PC-9 (cell line): ENCODE measurements around the gene CCL19. TPM values are rescaled to one million over a fixed set of nuclear protein-coding genes. Genes with fewer than 3 reads are reported as not detected.

Experiments used
- BruUV-seq: library from RNA; stranded (reverse); fragments of 400-500 nt; replicated peaks from 2 replicates; lab custom pipeline; 2021; lab: Mats Ljungman, UMichigan
- CTCF ChIA-PET: fragments of 300-600 bp; sonication (Branson Sonifier 250); formaldehyde crosslinking; loops from one replicate; lab custom pipeline; 2022; ENCODE audit warnings: antibody characterized with exemption; lab: Charles Lee
- POLR2A ChIA-PET: fragments of 300-600 bp; sonication (Branson Sonifier 250); formaldehyde crosslinking; loops from one replicate; lab custom pipeline; 2022; ENCODE audit warnings: antibody characterized with exemption; ENCODE audit not compliant: unreplicated experiment; lab: Charles Lee
- DNase-seq, 2 experiments: peaks; one replicate each; pipeline versions ENCODE4 v3.0.0 to v3.0.0-alpha.2; 2015 to 2022; ENCODE audit warnings: mixed read lengths in 1 of 2
- H2AFZ ChIP-seq: fragments of 200-600 bp; sonication (generic); 2 replicates; pipeline ENCODE4 v1.8.1; 2017; ENCODE audit warnings: antibody characterized with exemption
- H3F3A ChIP-seq: fragments of 200-600 bp; sonication (generic); 2 replicates; pipeline ENCODE4 v1.8.1; 2017; ENCODE audit warnings: antibody characterized with exemption, mild to moderate bottlenecking, low read depth; ENCODE audit not compliant: insufficient read depth
- H3K27ac ChIP-seq: fragments of 200-600 bp; sonication (generic); 2 replicates; pipeline ENCODE4 v1.6.1; 2016; ENCODE audit warnings: mixed run types
- H3K27me3 ChIP-seq: fragments of 200-600 bp; sonication (generic); 2 replicates; pipeline ENCODE4 v1.6.1; 2016; ENCODE audit warnings: low read depth, mixed run types; ENCODE audit not compliant: insufficient read depth
- H3K36me3 ChIP-seq: fragments of 200-600 bp; sonication (generic); 2 replicates; pipeline ENCODE4 v1.6.1; 2016; ENCODE audit warnings: low read depth, mixed run types
- H3K4me1 ChIP-seq: fragments of 200-600 bp; sonication (generic); replicated peaks from 2 replicates; pipeline ENCODE4 v1.6.1; 2016; ENCODE audit warnings: mixed run types; ENCODE audit not compliant: insufficient read depth
- H3K4me2 ChIP-seq: fragments of 200-600 bp; sonication (generic); 2 replicates; pipeline ENCODE4 v1.6.1; 2017; ENCODE audit warnings: mixed run types
- H3K4me3 ChIP-seq: fragments of 200-600 bp; sonication (generic); 2 replicates; pipeline ENCODE4 v1.6.1; 2016; ENCODE audit warnings: mixed run types
- H3K79me2 ChIP-seq: fragments of 200-600 bp; sonication (generic); 2 replicates; pipeline ENCODE4 v1.6.1; 2017; ENCODE audit warnings: low read depth, mixed run types
- H3K9me2 ChIP-seq: fragments of 200-600 bp; sonication (generic); 2 replicates; pipeline ENCODE4 v1.8.1; 2017; ENCODE audit warnings: mild to moderate bottlenecking; ENCODE audit not compliant: insufficient read depth
- H3K9me3 ChIP-seq: fragments of 200-600 bp; sonication (generic); 2 replicates; pipeline ENCODE4 v1.8.1; 2016; ENCODE audit warnings: low read depth; ENCODE audit not compliant: insufficient read depth
- H4K20me1 ChIP-seq: fragments of 200-600 bp; sonication (generic); 2 replicates; pipeline ENCODE4 v1.8.1; 2017; ENCODE audit not compliant: insufficient read depth
- EZH2 ChIP-seq: fragments of 200-600 bp; sonication (generic); IDR thresholded peaks from 2 replicates; pipeline ENCODE4 v1.8.0; 2017; ENCODE audit warnings: antibody characterized with exemption, low read depth
- intact Hi-C: fragments of 100-400 bp; cut with micrococcal nuclease; formaldehyde crosslinking; loops from one replicate; pipeline ENCODE4 v1.10.0; 2022; ENCODE audit not compliant: unreplicated experiment
- total RNA-seq: library from RNA; stranded (reverse); gene quantifications from 2 replicates; pipeline ENCODE4 v1.2.3, GENCODE V29; 2021
- TF ChIP-seq, protein P1 (sequence below): fragments of 200-600 bp; sonication (generic); conservative IDR thresholded peaks from 2 replicates; pipeline ENCODE4 v1.6.1; 2017; ENCODE audit warnings: mixed run types, antibody characterized with exemption, mild to moderate bottlenecking, moderate library complexity

The CCL19 gene
- total RNA-seq, 1 experiment from 2014 or later, result not detected

DNA sequence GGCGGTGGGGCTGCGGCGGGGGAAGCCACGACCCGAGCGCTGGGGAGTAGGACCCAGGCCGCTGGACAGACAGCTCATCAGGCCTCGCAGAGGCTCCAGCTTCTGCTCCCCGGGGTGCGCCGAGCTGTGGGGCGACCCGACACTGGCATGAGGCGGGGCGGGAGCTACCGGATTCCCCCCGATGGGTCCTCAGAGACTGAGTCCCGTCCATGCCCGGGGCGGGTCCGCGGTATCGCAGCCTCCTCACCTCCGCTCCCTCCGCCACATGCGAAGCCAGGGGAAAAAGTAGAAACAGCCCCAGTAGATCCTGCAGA, 26.1 kb downstream of the CCL19 start:
- POLR2A ChIA-PET, result interaction anchor here (0.5 to 0.7 kb wide), 5 partner anchors 15 to 1167 kb away, joined by 3 to 5 read pairs (median 3); no protein-coding TSS in a partner anchor
- no peak for DNase-seq
- Histone ChIP-seq H3K27ac (no peak overlapping the region), H3K79me2 (no peaks in the 10 kb centered on the region), H3K36me3 (no peaks in the 10 kb centered on the region), H3K9me2 (no peaks in the 10 kb centered on the region), H3K4me2 (peak overlapping the region; percentile 55), H4K20me1 (no peaks in the 10 kb centered on the region), H3K4me3 (no peak overlapping the region; the same call in 1 of the 2 replicates), H3F3A (peaks cover 4% of the 10 kb centered on the region; the same call in 1 of the 2 replicates), H2AFZ (no peak overlapping the region), H3K27me3 (no peaks in the 10 kb centered on the region), H3K4me1 (no peaks in the 10 kb centered on the region), H3K9me3 (no peaks in the 10 kb centered on the region)
- TF ChIP-seq, protein P1, sequence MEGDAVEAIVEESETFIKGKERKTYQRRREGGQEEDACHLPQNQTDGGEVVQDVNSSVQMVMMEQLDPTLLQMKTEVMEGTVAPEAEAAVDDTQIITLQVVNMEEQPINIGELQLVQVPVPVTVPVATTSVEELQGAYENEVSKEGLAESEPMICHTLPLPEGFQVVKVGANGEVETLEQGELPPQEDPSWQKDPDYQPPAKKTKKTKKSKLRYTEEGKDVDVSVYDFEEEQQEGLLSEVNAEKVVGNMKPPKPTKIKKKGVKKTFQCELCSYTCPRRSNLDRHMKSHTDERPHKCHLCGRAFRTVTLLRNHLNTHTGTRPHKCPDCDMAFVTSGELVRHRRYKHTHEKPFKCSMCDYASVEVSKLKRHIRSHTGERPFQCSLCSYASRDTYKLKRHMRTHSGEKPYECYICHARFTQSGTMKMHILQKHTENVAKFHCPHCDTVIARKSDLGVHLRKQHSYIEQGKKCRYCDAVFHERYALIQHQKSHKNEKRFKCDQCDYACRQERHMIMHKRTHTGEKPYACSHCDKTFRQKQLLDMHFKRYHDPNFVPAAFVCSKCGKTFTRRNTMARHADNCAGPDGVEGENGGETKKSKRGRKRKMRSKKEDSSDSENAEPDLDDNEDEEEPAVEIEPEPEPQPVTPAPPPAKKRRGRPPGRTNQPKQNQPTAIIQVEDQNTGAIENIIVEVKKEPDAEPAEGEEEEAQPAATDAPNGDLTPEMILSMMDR, result no peak
- TF ChIP-seq EZH2, result no peak
- BruUV-seq, result no TSS peak
- intact Hi-C loops, result loop anchor here (2.0 to 5.0 kb wide), 2 partner anchors 18 to 447 kb away; partner anchors contain the start of gene GALT
- CTCF ChIA-PET, result interaction anchor here (0.7 to 1.2 kb wide), 3 partner anchors 31 to 402 kb away, joined by 3 to 4 read pairs (median 3); no protein-coding TSS in a partner anchor

DNA sequence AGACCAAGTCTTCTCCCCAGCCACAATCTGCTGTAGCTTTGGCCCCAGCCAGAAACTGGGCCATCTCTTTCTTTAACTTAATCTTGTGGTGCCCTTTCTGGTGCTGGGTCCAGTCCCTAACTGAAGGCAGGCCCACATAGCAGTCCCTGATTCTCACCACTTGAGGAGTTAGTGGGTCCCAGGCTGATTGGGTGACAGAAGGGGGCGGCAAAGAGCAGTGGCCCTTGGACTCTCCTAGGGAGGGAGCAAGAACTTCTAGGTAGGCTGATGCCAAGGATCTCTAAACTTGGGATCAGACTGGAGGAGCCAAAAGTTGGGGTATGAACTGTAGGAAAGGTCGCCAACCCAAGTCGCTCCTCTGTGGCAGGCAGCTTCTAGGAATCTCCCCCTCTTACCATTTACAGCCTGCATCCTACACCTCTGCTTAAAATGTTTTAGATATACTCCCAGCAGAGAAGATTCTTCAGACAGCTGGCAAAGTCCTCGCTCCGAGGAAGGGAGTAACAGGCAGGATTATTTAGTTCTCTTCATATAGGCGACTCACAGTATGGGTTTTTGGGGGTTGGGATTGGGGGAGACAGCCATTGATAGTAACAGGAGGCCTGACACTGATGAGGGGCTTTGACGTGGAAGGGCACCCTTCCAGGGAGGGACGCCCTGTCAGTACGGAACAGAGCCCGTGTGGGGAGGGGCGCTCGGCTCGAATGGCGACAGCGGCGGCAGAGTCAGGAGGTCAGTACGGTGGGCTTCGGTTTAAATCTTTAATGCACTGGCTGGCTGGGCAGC, 26.6 kb downstream of the CCL19 start:
- H3K27me3 ChIP-seq, result no peaks in the 10 kb centered on the region
- H3K9me2 ChIP-seq, result no peaks in the 10 kb centered on the region
- CTCF ChIA-PET, result interaction anchor here (0.7 to 1.2 kb wide), 2 partner anchors 30 to 71 kb away, joined by 3 to 4 read pairs; no protein-coding TSS in a partner anchor
- no peaks in the 10 kb centered on the region for H3K9me3 ChIP-seq
- no peak overlapping the region for H2AFZ ChIP-seq
- peaks cover 4% of the 10 kb centered on the region; the same call in 1 of the 2 replicates for H3F3A ChIP-seq
- peak in 1 of 2 experiments; percentile 49 for DNase-seq
- no peaks in the 10 kb centered on the region for H3K79me2 ChIP-seq
- no peak overlapping the region for H3K27ac ChIP-seq
- POLR2A ChIA-PET, result interaction anchor here (0.5 kb wide), 1 partner anchor 620 kb away, joined by 3 read pairs; no protein-coding TSS in a partner anchor
- no peaks in the 10 kb centered on the region for H3K36me3 ChIP-seq
- H3K4me1 ChIP-seq, result no peaks in the 10 kb centered on the region
- no peak overlapping the region for H3K4me3 ChIP-seq
- peak overlapping the region; percentile 55 for H3K4me2 ChIP-seq
- intact Hi-C loops, result loop anchor here (2.0 to 5.0 kb wide), 2 partner anchors 18 to 448 kb away; partner anchors contain the start of gene GALT
- BruUV-seq, result TSS peak; percentile 66
- H4K20me1 ChIP-seq, result no peaks in the 10 kb centered on the region
- TF ChIP-seq, protein P1, result peak; percentile 69
- no peak for TF ChIP-seq EZH2

DNA sequence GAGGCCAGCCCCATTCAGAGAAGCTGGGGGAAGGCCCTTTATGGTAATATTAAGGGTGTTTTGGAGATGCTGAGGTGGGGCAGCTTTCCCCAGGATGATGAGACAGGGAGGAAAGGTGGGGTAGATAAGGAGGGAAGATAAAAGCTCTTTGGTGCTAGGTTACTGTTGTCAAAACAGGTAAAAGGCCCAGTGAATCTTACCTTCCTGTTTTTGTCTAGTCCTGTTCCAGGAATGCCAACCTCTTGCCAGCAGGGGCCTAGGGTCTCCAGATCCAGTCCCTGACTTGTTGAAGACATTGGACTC, 27.8 kb downstream of the CCL19 start:
- Histone ChIP-seq H3K27ac (no peak overlapping the region), H3K9me2 (no peaks in the 10 kb centered on the region), H3K4me2 (no peak overlapping the region), H3K9me3 (no peaks in the 10 kb centered on the region), H3K36me3 (no peaks in the 10 kb centered on the region), H2AFZ (no peak overlapping the region), H3K4me3 (no peak overlapping the region), H3F3A (peaks cover 4% of the 10 kb centered on the region; the same call in 1 of the 2 replicates), H3K4me1 (no peaks in the 10 kb centered on the region), H4K20me1 (no peaks in the 10 kb centered on the region), H3K27me3 (no peaks in the 10 kb centered on the region), H3K79me2 (no peaks in the 10 kb centered on the region)
- intact Hi-C loops, result no loop called here
- DNase-seq, result no peak
- TF ChIP-seq, protein P1, result no peak
- no peak for TF ChIP-seq EZH2
- ChIA-PET CTCF (interaction anchor here (0.9 kb wide), 1 partner anchor 39 kb away, joined by 3 read pairs; no protein-coding TSS in a partner anchor), POLR2A (no interaction called here)
- no TSS peak for BruUV-seq
